H9 (cell line): ENCODE data around the gene TARBP2. TPM values are rescaled to one million over a fixed set of nuclear protein-coding genes. Genes with fewer than 3 reads are reported as not detected.

Experiments used
- DNase-seq: peaks from one replicate; pipeline ENCODE4 v3.0.0-alpha.2; 2017
- H2AFZ ChIP-seq: one replicate; pipeline ENCODE4 v1.6.1; 2013; ENCODE audit warnings: mild to moderate bottlenecking, low read length, control low read depth, moderate library complexity
- H2AK5ac ChIP-seq: 2 replicates; pipeline ENCODE4 v1.6.1; 2013; ENCODE audit warnings: low read length, control low read depth, mixed read lengths; ENCODE audit not compliant: insufficient read length
- H2BK120ac ChIP-seq: one replicate; pipeline ENCODE4 v1.6.1; 2013; ENCODE audit warnings: low read depth, mild to moderate bottlenecking, low read length, control low read depth, inconsistent platforms; ENCODE audit not compliant: poor library complexity, severe bottlenecking
- H2BK12ac ChIP-seq: 2 replicates; pipeline ENCODE4 v1.6.1; 2013; ENCODE audit warnings: low read length, control low read depth, mixed read lengths, low read depth; ENCODE audit not compliant: insufficient read length
- H2BK15ac ChIP-seq: 2 replicates; pipeline ENCODE4 v1.6.1; 2013; ENCODE audit warnings: low read depth, low read length, control low read depth
- H2BK20ac ChIP-seq: one replicate; pipeline ENCODE4 v1.6.1; 2013; ENCODE audit warnings: low read depth, mild to moderate bottlenecking, low read length, control low read depth, inconsistent platforms; ENCODE audit not compliant: poor library complexity, severe bottlenecking
- H2BK5ac ChIP-seq: 2 replicates; pipeline ENCODE4 v1.6.1; 2013; ENCODE audit warnings: low read length, control low read depth, mixed read lengths; ENCODE audit not compliant: insufficient read length
- H3K14ac ChIP-seq: 2 replicates; pipeline ENCODE4 v1.6.1; 2013; ENCODE audit warnings: low read length, control low read depth; ENCODE audit not compliant: insufficient read depth
- H3K18ac ChIP-seq: 2 replicates; pipeline ENCODE4 v1.6.1; 2013; ENCODE audit warnings: low read depth, mild to moderate bottlenecking, mixed read lengths, low read length, control low read depth; ENCODE audit not compliant: insufficient read length
- H3K23ac ChIP-seq: 2 replicates; pipeline ENCODE4 v1.6.1; 2013; ENCODE audit warnings: low read length, control low read depth, mixed read lengths, low read depth; ENCODE audit not compliant: insufficient read length
- H3K23me2 ChIP-seq: 2 replicates; pipeline ENCODE4 v1.6.1; 2013; ENCODE audit warnings: low read depth, mild to moderate bottlenecking, mixed read lengths, low read length, control low read depth; ENCODE audit not compliant: insufficient read length, poor library complexity, severe bottlenecking
- H3K27ac ChIP-seq: 2 replicates; pipeline ENCODE4 v1.5.1; 2013; ENCODE audit warnings: low read length, control low read depth, mixed read lengths, low read depth; ENCODE audit not compliant: insufficient read length
- H3K27me3 ChIP-seq: 2 replicates; pipeline ENCODE4 v1.6.1; 2013; ENCODE audit warnings: low read length, control low read depth, inconsistent platforms; ENCODE audit not compliant: insufficient read depth
- H3K4ac ChIP-seq: 2 replicates; pipeline ENCODE4 v1.6.1; 2013; ENCODE audit warnings: low read depth, mild to moderate bottlenecking, control low read depth, inconsistent platforms, low read length, moderate library complexity
- H3K4me1 ChIP-seq: 2 replicates; pipeline ENCODE4 v1.6.1; 2013; ENCODE audit warnings: low read length, control low read depth, inconsistent platforms; ENCODE audit not compliant: insufficient read depth
- H3K4me2 ChIP-seq: 2 replicates; pipeline ENCODE4 v1.6.1; 2013; ENCODE audit warnings: low read length, control low read depth, mixed read lengths; ENCODE audit not compliant: insufficient read length, insufficient read depth
- H3K56ac ChIP-seq: 2 replicates; pipeline ENCODE4 v1.6.1; 2013; ENCODE audit warnings: low read depth, mild to moderate bottlenecking, mixed read lengths, low read length, control low read depth; ENCODE audit not compliant: insufficient read length
- H3K79me1 ChIP-seq: 2 replicates; pipeline ENCODE4 v1.6.1; 2013; ENCODE audit warnings: low read depth, mild to moderate bottlenecking, moderate library complexity, low read length, control low read depth, inconsistent platforms; ENCODE audit not compliant: insufficient read depth, poor library complexity, severe bottlenecking
- H3K79me2 ChIP-seq: 2 replicates; pipeline ENCODE4 v1.6.1; 2013; ENCODE audit warnings: low read length, control low read depth, inconsistent platforms; ENCODE audit not compliant: insufficient read depth
- H3K9ac ChIP-seq: 2 replicates; pipeline ENCODE4 v1.6.1; 2013; ENCODE audit warnings: low read length, control low read depth, mixed read lengths; ENCODE audit not compliant: insufficient read length; ENCODE audit errors: extremely low read depth
- H3K9me3 ChIP-seq: one replicate; pipeline ENCODE4 v1.6.1; 2013; ENCODE audit warnings: low read depth, low read length, inconsistent platforms; ENCODE audit not compliant: control insufficient read depth
- H3T11ph ChIP-seq: one replicate; pipeline ENCODE4 v1.6.1; 2013; ENCODE audit warnings: mild to moderate bottlenecking, low read length, control low read depth, inconsistent platforms
- H4K20me1 ChIP-seq: one replicate; pipeline ENCODE4 v1.6.1; 2013; ENCODE audit not compliant: control insufficient read depth, insufficient read length, insufficient read depth
- H4K5ac ChIP-seq: 2 replicates; pipeline ENCODE4 v1.6.1; 2013; ENCODE audit warnings: low read depth, mild to moderate bottlenecking, mixed read lengths, low read length, control low read depth; ENCODE audit not compliant: insufficient read length
- H4K8ac ChIP-seq: replicated peaks from 2 replicates; pipeline ENCODE4 v1.6.1; 2013; ENCODE audit warnings: low read length, control low read depth, mixed read lengths, low read depth; ENCODE audit not compliant: insufficient read length
- H4K91ac ChIP-seq: 2 replicates; pipeline ENCODE4 v1.6.1; 2013; ENCODE audit warnings: low read depth, mild to moderate bottlenecking, moderate library complexity, mixed read lengths, low read length, control low read depth; ENCODE audit not compliant: insufficient read length
- H3K27ac Mint-ChIP-seq, 3 experiments: 2 replicates in 2 of 3; 3 replicates in 1 of 3; pipeline ENCODE4 v1.8.0; 2020 to 2021; ENCODE audit warnings: mixed read lengths in 3 of 3, mild to moderate bottlenecking in 1 of 3, moderate library complexity in 1 of 3
- H3K27me3 Mint-ChIP-seq: 2 replicates; pipeline ENCODE4 v1.8.0; 2021; ENCODE audit warnings: low read depth, mild to moderate bottlenecking, moderate library complexity, mixed read lengths
- H3K36me3 Mint-ChIP-seq, 3 experiments: 2 replicates in 2 of 3; 3 replicates in 1 of 3; pipeline ENCODE4 v1.8.0; 2020 to 2021; ENCODE audit warnings: low read depth in 3 of 3, mixed read lengths in 3 of 3; ENCODE audit not compliant: insufficient read depth in 1 of 3
- H3K4me1 Mint-ChIP-seq, 2 experiments: 2 replicates each; pipeline ENCODE4 v1.8.0; 2020; ENCODE audit warnings: mixed read lengths in 2 of 2
- H3K4me3 Mint-ChIP-seq, 2 experiments: 2 replicates in 1 of 2; 3 replicates in 1 of 2; pipeline ENCODE4 v1.8.0; 2020 to 2021; ENCODE audit warnings: mild to moderate bottlenecking in 2 of 2, mixed read lengths in 2 of 2, moderate library complexity in 1 of 2
- H3K9me3 Mint-ChIP-seq, 2 experiments: 2 replicates in 1 of 2; 3 replicates in 1 of 2; pipeline ENCODE4 v1.8.0; 2020; ENCODE audit warnings: mild to moderate bottlenecking in 2 of 2, mixed read lengths in 2 of 2, moderate library complexity in 1 of 2
- CTCF ChIP-seq: fragments of 200-600 bp; sonication (generic); conservative IDR thresholded peaks from 3 replicates; pipeline ENCODE4 v1.8.0; 2021; ENCODE audit warnings: antibody characterized with exemption, mild to moderate bottlenecking
- WGBS: extraction: QIAGEN DNeasy Blood & Tissue Kit; methylation state at CpG from one replicate; pipeline ENCODE4 v1.1.7; 2013; ENCODE audit warnings: missing lambda C conversion rate, low lambda C conversion rate, mixed read lengths; ENCODE audit not compliant: insufficient read length; ENCODE audit errors: extremely low coverage; 5-methylcytosine and 5-hydroxymethylcytosine counted together
- total RNA-seq: library from RNA; stranded (reverse); gene quantifications from 2 replicates; pipeline ENCODE4 v1.2.1, GENCODE V29; 2021

TARBP2 gene
- total RNA-seq, 1 experiment from 2014 or later, result 79.2 TPM

GRCh38 chr12:53462935-53463334, 38.1 kb upstream of the TARBP2 start:
- H3K23ac ChIP-seq, result no peak overlapping the region
- H3K4me1 ChIP-seq, result no peaks in the 10 kb centered on the region
- Mint-ChIP-seq H3K36me3 (peaks cover 88 to 98% (median 98%) of the 10 kb centered on the region in 3 experiments), H3K27ac (peak overlapping the region in 1 of 3 experiments; percentile 46; a peak in 1 of 7 replicates), H3K4me1 (peaks cover 51 to 75% of the 10 kb centered on the region in 2 experiments), H3K27me3 (no peaks in the 10 kb centered on the region), H3K9me3 (no peaks in the 10 kb centered on the region), H3K4me3 (no peak overlapping the region)
- no peak overlapping the region for H2AK5ac ChIP-seq
- DNase-seq, result no peak
- H4K8ac ChIP-seq, result no peak overlapping the region
- H2BK12ac ChIP-seq, result no peak overlapping the region
- no peaks in the 10 kb centered on the region for H4K20me1 ChIP-seq
- H3K9ac ChIP-seq, result no peak overlapping the region
- no peak overlapping the region for H3T11ph ChIP-seq
- H4K91ac ChIP-seq, result no peak overlapping the region
- no peak overlapping the region for H3K4ac ChIP-seq
- no peak overlapping the region for H3K18ac ChIP-seq
- H4K5ac ChIP-seq, result no peak overlapping the region
- H3K27me3 ChIP-seq, result no peaks in the 10 kb centered on the region
- H3K79me2 ChIP-seq, result peaks cover 3% of the 10 kb centered on the region
- no peak overlapping the region for H2AFZ ChIP-seq
- H2BK15ac ChIP-seq, result no peak overlapping the region
- WGBS, result no CpG with 5 or more reads among the region's 3 CpGs
- H3K56ac ChIP-seq, result no peak overlapping the region
- TF ChIP-seq CTCF, result no peak
- no peaks in the 10 kb centered on the region for H3K23me2 ChIP-seq
- H2BK5ac ChIP-seq, result no peak overlapping the region
- H3K4me2 ChIP-seq, result no peak overlapping the region
- H2BK20ac ChIP-seq, result no peak overlapping the region
- H2BK120ac ChIP-seq, result no peak overlapping the region
- no peak overlapping the region for H3K14ac ChIP-seq
- peaks cover 20% of the 10 kb centered on the region for H3K79me1 ChIP-seq
- no peaks in the 10 kb centered on the region for H3K9me3 ChIP-seq
- no peak overlapping the region for H3K27ac ChIP-seq
